Suprapubic skin (tissue), 3 donors: Measurements from ENCODE around the gene CELSR1.

Source experiments
- CTCF ChIP-seq, 2 donors: fragments of 200-600 bp in 1 of 2; fragments of 450-650 bp in 1 of 2; sonication (generic) in 1 of 2; IDR thresholded peaks; one replicate each; pipeline ENCODE4 v1.5.1; 2016 to 2019; ENCODE audit warnings: antibody characterized with exemption in 2 of 2, mild to moderate bottlenecking in 1 of 2, moderate library complexity in 1 of 2
- EP300 ChIP-seq: sonication (generic); formaldehyde crosslinking; IDR thresholded peaks from one replicate; pipeline ENCODE4 v1.6.1; 2017; ENCODE audit warnings: antibody characterized with exemption
- POLR2A ChIP-seq, 2 donors: fragments of 450-650 bp; IDR thresholded peaks; one replicate each; pipeline ENCODE4 v1.6.1; 2017; ENCODE audit warnings: antibody characterized with exemption in 2 of 2, mild to moderate bottlenecking in 2 of 2, moderate library complexity in 2 of 2

- TF ChIP-seq CTCF (IDR thresholded peaks at IDR 0.05) (no peak), EP300 (no peak), POLR2A (IDR thresholded peaks at IDR 0.05) (no peak)
Measured at GRCh38 chr22:46513908-46514550, 23.4 kb downstream of the CELSR1 start.
